K562 (cell line): ENCODE results near the gene EEF1A2. TPM values are rescaled to one million over a fixed set of nuclear protein-coding genes. Genes with fewer than 3 reads are reported as not detected.

Experiments
- ATAC-seq: fragments of 200-7000 bp; cut with Tn5 transposase; 3 replicates; pipeline ENCODE4 v1.9.1; 2020; ENCODE audit warnings: moderate library complexity
- BruUV-seq: library from RNA; stranded (reverse); fragments of 400-500 nt; replicated peaks from 2 replicates; lab custom pipeline; 2021; lab: Mats Ljungman, UMichigan
- CTCF ChIA-PET: fragments of 300-600 bp; formaldehyde crosslinking; extraction: SDS; loops from one replicate; lab custom pipeline; 2021; ENCODE audit warnings: low intra/inter-chr PET ratio; lab: Yijun Ruan, JAX
- POLR2A ChIA-PET: fragments of 300-600, 350-650 bp; sonication (Branson Sonifier 250); formaldehyde crosslinking; extraction: SDS; loops from one replicate; lab custom pipeline; 2021; ENCODE audit warnings: antibody characterized with exemption, inconsistent platforms; lab: Yijun Ruan, JAX
- DNase-seq, 4 experiments: peaks; one replicate each; pipeline versions ENCODE4 v3.0.0 to v3.0.0-alpha.2; 2011 to 2018; ENCODE audit warnings: low spot score in 3 of 4, mixed read lengths in 3 of 4; ENCODE audit errors: extremely low read depth in 1 of 4
- FAIRE-seq: peaks from 2 replicates; lab custom pipeline; 2011; peaks lifted over from hg19 to GRCh38; lab: Jason Lieb, UNC
- H2AFZ ChIP-seq: 2 replicates; pipeline ENCODE4 v1.6.0; 2011; ENCODE audit warnings: low read depth, low read length, control low read depth, inconsistent platforms
- H3K27ac ChIP-seq: fragments of 200-600 bp; 3 replicates; pipeline ENCODE4 v1.8.0; 2011; ENCODE audit warnings: low read depth, mild to moderate bottlenecking, control low read depth, inconsistent platforms, low read length, moderate library complexity, mixed read lengths; ENCODE audit errors: extremely low read depth
- H3K27me3 ChIP-seq, 2 experiments: fragments of 300-600 bp in 1 of 2; 2 replicates in 1 of 2; 3 replicates in 1 of 2; pipeline versions ENCODE4 v1.6.0 to v1.8.0; 2011; ENCODE audit warnings: inconsistent platforms in 2 of 2, low read length in 2 of 2, mild to moderate bottlenecking in 1 of 2, mixed read lengths in 1 of 2, moderate library complexity in 1 of 2; ENCODE audit not compliant: control insufficient read depth in 2 of 2, insufficient read depth in 2 of 2
- H3K36me3 ChIP-seq: fragments of 300-600 bp; 3 replicates; pipeline ENCODE4 v1.8.0; 2011; ENCODE audit warnings: mild to moderate bottlenecking, low read length, inconsistent platforms; ENCODE audit not compliant: control insufficient read depth, insufficient read depth
- H3K4me1 ChIP-seq, 2 experiments: fragments of 200-600 bp in 1 of 2; replicated peaks in 1 of 2; 2 replicates in 1 of 2; 3 replicates in 1 of 2; pipeline versions ENCODE4 v1.5.1 to v1.8.0; 2011; ENCODE audit warnings: inconsistent platforms in 2 of 2, low read length in 2 of 2, mild to moderate bottlenecking in 1 of 2, mixed read lengths in 1 of 2, moderate library complexity in 1 of 2; ENCODE audit not compliant: control insufficient read depth in 2 of 2, insufficient read depth in 2 of 2
- H3K4me2 ChIP-seq: 2 replicates; pipeline ENCODE4 v1.6.1; 2011; ENCODE audit warnings: low read length, control low read depth, inconsistent platforms, mixed read lengths; ENCODE audit not compliant: insufficient read depth
- H3K4me3 ChIP-seq: fragments of 200-600 bp; sonication (generic), shearing (Covaris generic); 2 replicates; pipeline ENCODE4 v1.5.1; 2016; ENCODE audit warnings: control low read depth, inconsistent platforms
- H3K79me2 ChIP-seq: fragments of 200-600 bp; 3 replicates; pipeline ENCODE4 v1.8.0; 2011; ENCODE audit warnings: low read length, inconsistent platforms; ENCODE audit not compliant: control insufficient read depth, insufficient read depth
- H3K9ac ChIP-seq, 2 experiments: 2 replicates each; pipeline versions ENCODE4 v1.6.0 to v1.6.1; 2011; ENCODE audit warnings: low read depth in 2 of 2, low read length in 2 of 2, control low read depth in 1 of 2, inconsistent platforms in 1 of 2, mild to moderate bottlenecking in 1 of 2, mixed read lengths in 1 of 2; ENCODE audit not compliant: insufficient read depth in 1 of 2
- H3K9me1 ChIP-seq: one replicate; pipeline ENCODE4 v1.6.0; 2011; ENCODE audit warnings: inconsistent platforms, mild to moderate bottlenecking, low read length, moderate library complexity; ENCODE audit not compliant: control insufficient read depth, insufficient read depth
- H3K9me3 ChIP-seq: replicated peaks from 2 replicates; pipeline ENCODE4 v1.5.1; 2011; ENCODE audit warnings: low read depth, low read length, inconsistent platforms; ENCODE audit not compliant: control insufficient read depth, insufficient read depth
- H4K20me1 ChIP-seq: replicated peaks from 2 replicates; pipeline ENCODE4 v1.6.1; 2011; ENCODE audit warnings: low read length, inconsistent platforms, mixed read lengths; ENCODE audit not compliant: control insufficient read depth, insufficient read depth
- KDM1A ChIP-seq, 2 experiments: fragments of 450-650 bp; IDR thresholded peaks; 2 replicates each; pipeline ENCODE4 v1.6.1; 2016; ENCODE audit warnings: mild to moderate bottlenecking in 2 of 2
- PHTF2 ChIP-seq: fragments of 250-450 bp; sonication (Bioruptor Pico); IDR thresholded peaks from 2 replicates; pipeline ENCODE4 v1.5.0; 2021; ENCODE audit warnings: mild to moderate bottlenecking
- SMAD4 ChIP-seq: fragments of 250-450 bp; sonication (Bioruptor Pico); conservative IDR thresholded peaks from 2 replicates; pipeline ENCODE4 v1.8.0; 2021; ENCODE audit warnings: inconsistent platforms, mild to moderate bottlenecking, moderate library complexity
- ZKSCAN3 ChIP-seq: fragments of 250-450 bp; sonication (Bioruptor Pico); IDR thresholded peaks from 2 replicates; pipeline ENCODE4 v1.4.0; 2020
- ZZZ3 ChIP-seq: fragments of 450-650 bp; IDR thresholded peaks from 2 replicates; pipeline ENCODE4 v1.6.1; 2016; ENCODE audit warnings: antibody characterized with exemption, mild to moderate bottlenecking, moderate library complexity
- WGBS: fragments of 100-300 bp; shearing (Covaris generic); methylation state at CpG from one replicate; pipeline ENCODE4 v1.1.6; 2016; ENCODE audit warnings: low coverage, mixed read lengths; ENCODE audit not compliant: insufficient coverage; ENCODE audit errors: missing lambda C conversion rate; 5-methylcytosine and 5-hydroxymethylcytosine counted together
- in situ Hi-C: fragments of 300-500 bp; cut with MboI; formaldehyde crosslinking; loops from 4 replicates; pipeline ENCODE4 v1.15.0; 2018; ENCODE audit warnings: inconsistent platforms, mixed read lengths
- intact Hi-C: fragments of 100-400 bp; cut with micrococcal nuclease; formaldehyde crosslinking; loops from 2 replicates; pipeline ENCODE4 v1.14.2; 2022
- polyA plus RNA-seq, 8 experiments: library from polyadenylated mRNA; depleted of rRNA in 4 of 8; stranded (reverse) in 5 of 8; unstranded in 3 of 8; fragments of >200 nt; fragmentation: Nextera tagmentation in 2 of 8; fragmentation: Illumina TruSeq in 1 of 8; extraction: Ambion mirVana in 2 of 8; extraction: Trizol in 1 of 8; gene quantifications; 2 replicates each; pipeline versions ENCODE4 v1.2.1 to v1.2.3, GENCODE V29; 2011 to 2014; ENCODE audit warnings: inconsistent platforms in 1 of 8, missing spikeins in 1 of 8
- total RNA-seq, 7 experiments: library from RNA; depleted of rRNA in 6 of 7; stranded (reverse); fragments of >200 nt in 6 of 7; fragmentation: Illumina TruSeq in 2 of 7; extraction: Trizol in 2 of 7; gene quantifications; 2 replicates each; pipeline versions ENCODE4 v1.2.1 to v1.2.3, GENCODE V29; 2011 to 2021; ENCODE audit warnings: low replicate concordance in 1 of 7

EEF1A2 gene
- total and polyA plus RNA-seq, 9 of the 15 experiments (the other 6 are each of a cell fraction or from before 2014, with no cell fraction given) = 0.04 to 29.6 (median 11.5) TPM

DNA sequence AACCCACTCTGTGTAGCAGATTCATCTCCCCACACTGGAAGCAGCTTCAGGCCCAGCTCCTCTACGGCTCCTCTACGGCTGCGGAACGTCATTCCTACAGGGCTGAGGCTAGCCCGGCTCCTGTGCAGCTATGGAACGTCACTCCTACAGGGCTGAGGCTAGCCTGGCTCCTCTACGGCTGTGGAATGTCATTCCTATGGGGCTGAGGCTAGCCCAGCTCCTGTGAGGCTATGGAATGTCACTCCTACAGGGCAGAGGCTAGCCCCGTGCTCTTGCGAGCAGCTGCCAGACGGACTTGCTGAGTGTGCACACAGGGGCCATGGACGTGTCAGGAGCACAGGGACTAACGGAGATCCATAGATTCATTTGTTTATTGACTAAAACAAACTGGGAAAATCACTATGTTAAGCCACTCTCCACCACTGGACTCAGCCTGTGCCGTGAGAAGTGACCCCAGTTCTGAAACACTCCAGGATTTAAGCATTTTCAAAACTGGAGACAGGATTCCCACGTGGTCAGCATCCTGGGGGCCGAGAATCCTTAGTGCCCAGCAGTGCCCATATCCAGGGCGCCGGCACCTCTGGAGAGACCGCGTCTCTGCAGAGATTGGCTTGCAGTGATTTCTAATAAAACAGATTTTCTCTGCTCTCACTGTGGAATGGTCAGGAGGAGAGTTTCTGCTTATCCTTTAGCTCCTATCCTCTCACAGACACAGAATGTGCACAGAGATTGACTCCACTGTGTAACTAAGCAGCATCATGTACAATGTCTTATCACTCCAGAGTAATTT is 31.4 kb downstream of the EEF1A2 start:
- ATAC-seq (no peak), DNase-seq (no peak), FAIRE-seq (no peak)
- H4K20me1 ChIP-seq = peaks cover 14% of the 10 kb centered on the region
- H3K4me3 ChIP-seq = no peak overlapping the region
- H3K9me3 ChIP-seq = no peaks in the 10 kb centered on the region
- peaks cover 48 to 94% of the 10 kb centered on the region in 2 experiments for H3K27me3 ChIP-seq
- H3K27ac ChIP-seq = no peak overlapping the region
- in situ Hi-C loops (no loop called here), intact Hi-C loops (no loop called here)
- no peaks in the 10 kb centered on the region for H3K9me1 ChIP-seq
- H2AFZ ChIP-seq = no peak overlapping the region
- H3K4me2 ChIP-seq = no peak overlapping the region
- no peak overlapping the region for H3K9ac ChIP-seq
- BruUV-seq = no TSS peak
- 4% methylated on average over 19 of the region's 19 CpGs for WGBS
- no peaks in the 10 kb centered on the region for H3K79me2 ChIP-seq
- H3K36me3 ChIP-seq = no peaks in the 10 kb centered on the region
- TF ChIP-seq ZKSCAN3 = peak; percentile 85
- TF ChIP-seq KDM1A (IDR thresholded peaks at IDR 0.05) = peak; percentile 84 to 89
- TF ChIP-seq PHTF2 (CRISPR knock-in tag) = no peak
- H3K4me1 ChIP-seq = peaks cover 0 to 45% of the 10 kb centered on the region in 2 experiments; a peak in 2 of 5 replicates
- POLR2A ChIA-PET = no interaction called here
- CTCF ChIA-PET = no interaction called here

DNA sequence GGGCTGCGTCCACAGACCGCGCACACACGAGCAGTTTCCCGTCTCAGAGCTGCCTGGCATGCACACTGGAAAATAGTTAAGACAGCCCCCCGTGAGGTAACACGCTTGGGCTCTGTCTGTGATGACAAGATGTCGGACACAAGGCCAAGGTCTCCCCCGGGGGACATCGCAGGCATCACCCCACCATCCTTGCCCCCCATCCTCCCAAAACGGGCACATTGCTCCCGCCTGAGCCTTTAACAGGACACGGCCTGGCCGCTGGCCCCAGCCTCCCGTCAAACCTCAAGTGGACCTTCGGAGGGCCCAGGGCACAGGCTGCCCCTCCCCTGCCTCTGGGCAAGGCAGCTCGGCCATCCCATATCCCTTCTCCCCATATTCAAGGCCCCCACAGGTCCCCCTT is 32.0 kb downstream of the EEF1A2 start:
- H3K36me3 ChIP-seq = no peaks in the 10 kb centered on the region
- in situ Hi-C loops = no loop called here
- H3K27me3 ChIP-seq = peaks cover 49 to 94% of the 10 kb centered on the region in 2 experiments
- H3K9me3 ChIP-seq = no peaks in the 10 kb centered on the region
- ChIA-PET CTCF (no interaction called here), POLR2A (interaction anchor here (1.2 kb wide), 1 partner anchor 15 kb away, joined by 3 read pairs; no protein-coding TSS in a partner anchor)
- DNase-seq (no peak), FAIRE-seq (no peak), ATAC-seq (no peak)
- TF ChIP-seq SMAD4 (CRISPR knock-in tag) (no peak), ZZZ3 (no peak)
- no TSS peak for BruUV-seq
- H3K9ac ChIP-seq = no peak overlapping the region
- no peaks in the 10 kb centered on the region for H3K79me2 ChIP-seq
- H3K27ac ChIP-seq = no peak overlapping the region
- H2AFZ ChIP-seq = no peak overlapping the region
- H3K4me3 ChIP-seq = no peak overlapping the region
- no peaks in the 10 kb centered on the region for H3K9me1 ChIP-seq
- 2% methylated on average over 17 of the region's 17 CpGs for WGBS
- no peak overlapping the region for H3K4me2 ChIP-seq
- H3K4me1 ChIP-seq = peaks cover 0 to 39% of the 10 kb centered on the region in 2 experiments; a peak in 2 of 5 replicates
- intact Hi-C loops = no loop called here
- peaks cover 14% of the 10 kb centered on the region for H4K20me1 ChIP-seq
